ENCODE results near the gene CCDC60.
"Not testable (repeated sequence)": the region's sequence is repeated elsewhere in the genome, so short reads cannot be mapped to it uniquely, and the experiment has no call there.

CCDC60 gene

GRCh38 chr12:119338593-119339363 lies 4.2 kb downstream of the CCDC60 start:
- no peak for DNase-seq (ENCODE audit: low read depth)

DNA sequence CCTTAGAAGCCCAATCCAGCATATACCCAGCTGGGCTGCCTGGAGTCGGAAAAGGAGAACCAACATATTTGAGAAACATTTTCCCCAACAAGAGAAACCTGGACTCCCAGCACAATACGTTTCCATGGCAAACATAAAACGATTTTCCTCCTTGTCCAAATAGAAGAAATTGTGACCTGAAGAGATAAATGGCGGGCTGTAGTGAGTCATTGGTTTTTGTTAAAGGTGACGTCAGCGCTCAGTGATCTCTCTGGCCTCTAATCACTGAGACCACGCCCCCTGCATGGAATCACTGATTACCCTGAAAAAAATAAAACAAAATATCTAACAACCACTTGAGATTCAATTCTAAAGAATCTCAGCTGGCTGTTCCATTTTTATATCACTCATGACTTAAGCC lies 6.0 kb downstream of the CCDC60 start:
- DNase-seq (ENCODE audit: low read depth) = no peak

- DNase-seq (ENCODE audit: low read depth) = no peak
These were observed 6.5 kb downstream of the CCDC60 start for GRCh38 chr12:119341020-119341419.

DNA sequence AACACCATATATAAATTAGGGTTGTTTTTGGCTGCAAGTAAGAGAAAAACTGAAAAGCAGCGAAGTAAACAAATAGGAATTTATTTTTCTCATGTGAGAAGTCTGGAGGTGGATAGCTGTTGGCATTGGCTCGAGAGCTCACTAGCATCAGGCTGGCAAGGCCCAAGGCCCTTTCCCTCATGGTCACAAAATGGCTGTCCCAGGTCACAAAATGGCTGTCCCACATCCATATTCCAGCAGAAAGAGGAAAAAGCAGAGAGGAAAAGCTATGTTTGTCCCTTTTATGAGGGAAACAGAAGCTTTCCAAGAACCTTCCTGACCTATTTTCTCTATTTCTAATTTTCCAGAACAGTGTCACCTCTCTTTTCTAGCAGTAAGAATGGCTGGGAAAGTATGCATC lies 7.5 kb downstream of the CCDC60 start:
- no peak for DNase-seq (ENCODE audit: low read depth)

DNA sequence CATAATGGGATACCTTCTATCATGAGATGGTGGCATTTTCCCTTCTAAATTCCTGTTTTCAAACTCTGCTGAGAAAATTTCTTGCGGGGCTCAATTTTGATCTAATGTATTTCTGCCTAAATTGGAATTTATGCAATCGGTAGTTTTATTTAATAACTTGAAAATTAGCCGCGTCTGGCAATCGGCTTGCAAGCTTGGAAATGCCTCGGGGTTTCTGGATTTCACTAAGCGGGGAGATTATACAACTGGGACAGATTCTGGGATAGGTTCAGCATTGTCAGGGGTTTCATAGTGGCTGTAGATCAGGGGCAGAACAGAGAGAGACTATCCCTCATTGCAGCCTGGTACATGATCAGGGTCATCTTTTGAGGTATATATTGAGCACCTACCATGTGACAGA lies 8.6 kb downstream of the CCDC60 start:
- no peak for DNase-seq (ENCODE audit: low read depth)

DNA sequence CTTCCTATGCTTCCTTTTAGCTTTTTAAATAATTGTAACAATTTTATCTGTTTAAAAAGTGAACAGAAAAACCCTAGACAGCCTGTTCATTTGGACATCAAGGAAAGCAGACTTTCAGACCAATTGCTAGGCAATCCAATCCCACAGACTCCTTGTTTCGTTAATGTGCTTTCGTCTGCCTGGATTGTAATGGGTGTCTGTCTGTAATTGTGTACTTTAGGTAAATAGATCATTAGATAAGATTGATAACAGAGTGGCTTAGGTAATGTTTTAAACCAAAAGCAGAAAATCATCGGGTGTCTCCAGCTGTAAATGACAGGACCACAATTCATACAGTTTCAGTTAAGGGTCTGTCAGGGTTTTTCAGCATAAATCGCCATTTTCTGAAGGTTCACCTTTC lies 19.6 kb downstream of the CCDC60 start:
- DNase-seq (ENCODE audit: low read depth) = no peak

DNA sequence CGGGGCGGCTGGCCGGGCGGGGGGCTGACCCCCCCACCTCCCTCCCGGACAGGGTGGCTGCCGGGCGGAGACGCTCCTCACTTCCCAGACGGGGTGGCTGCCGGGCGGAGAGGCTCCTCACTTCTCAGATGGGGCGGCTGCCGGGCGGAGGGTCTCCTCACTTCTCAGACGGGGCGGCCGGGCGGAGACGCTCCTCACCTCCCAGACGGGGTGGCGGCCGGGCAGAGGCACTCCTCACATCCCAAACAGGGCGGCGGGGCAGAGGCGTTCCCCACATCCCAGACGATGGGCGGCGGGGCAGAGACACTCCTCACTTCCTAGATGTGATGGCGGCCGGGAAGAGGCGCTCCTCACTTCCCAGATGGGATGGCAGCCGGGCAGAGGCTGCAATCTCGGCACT lies 25.8 kb downstream of the CCDC60 start:
- not testable (repeated sequence) for DNase-seq (ENCODE audit: low read depth)

DNA sequence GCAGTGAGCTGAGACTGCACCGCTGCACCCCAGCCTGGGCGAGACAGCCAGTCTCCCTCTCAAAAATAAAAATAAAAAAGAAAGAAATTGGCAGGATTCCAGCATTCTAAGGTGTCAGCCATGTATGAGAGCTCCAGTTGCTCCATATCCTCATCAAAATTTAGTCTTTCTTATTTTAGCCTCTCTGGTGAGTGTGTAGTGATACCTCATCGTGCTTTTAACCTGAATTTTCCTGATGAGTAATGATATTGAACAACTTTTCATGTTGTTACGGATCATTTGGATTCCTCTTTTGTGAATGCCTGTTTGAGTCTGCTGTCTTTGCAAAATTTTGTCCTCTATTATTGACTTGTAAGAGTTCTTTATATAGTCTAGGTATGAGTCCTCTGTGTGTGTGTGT lies 28.5 kb downstream of the CCDC60 start:
- DNase-seq (ENCODE audit: low read depth) = no peak

GRCh38 chr12:119363490-119363889 lies 29.0 kb downstream of the CCDC60 start:
- DNase-seq (ENCODE audit: low read depth) = no peak

DNA sequence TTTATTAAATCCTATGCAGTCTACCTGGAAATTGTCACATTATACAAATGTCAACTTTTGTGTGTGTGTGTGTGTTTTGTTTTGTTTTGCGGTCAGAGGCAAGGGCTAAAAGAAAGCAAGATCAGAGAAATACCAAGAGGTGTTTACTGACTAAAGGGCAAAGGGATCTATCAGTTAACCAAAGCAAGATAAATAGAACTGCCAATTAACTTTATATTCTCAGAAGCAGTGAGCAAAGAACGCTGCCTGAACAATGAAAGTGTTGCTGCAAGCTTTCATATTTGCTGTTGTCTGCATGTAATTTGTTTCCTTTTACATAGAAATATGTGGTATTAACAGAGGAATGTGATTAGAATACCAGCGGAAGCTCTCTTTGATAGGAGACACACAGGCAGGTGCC lies 30.9 kb downstream of the CCDC60 start:
- no peak for DNase-seq (ENCODE audit: low read depth)

DNA sequence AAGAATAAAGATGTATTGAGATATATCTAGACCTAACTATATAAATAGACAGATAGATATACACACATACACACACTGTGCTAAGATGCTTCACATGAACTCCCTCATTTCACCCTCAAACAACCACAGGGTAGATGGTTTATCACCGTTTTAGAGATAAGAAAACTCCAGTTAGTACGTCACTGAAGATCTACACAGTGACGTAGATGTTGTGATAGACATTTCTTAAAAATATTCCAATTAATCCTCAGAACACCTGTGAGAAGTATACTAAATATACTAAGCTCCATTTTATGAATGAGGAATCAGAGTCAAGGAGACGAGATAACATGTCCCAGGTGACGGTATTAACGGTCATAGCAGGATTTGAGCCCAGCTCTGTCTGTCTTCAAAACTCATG lies 31.5 kb downstream of the CCDC60 start:
- no peak for DNase-seq (ENCODE audit: low read depth)

GRCh38 chr12:119369161-119369560 lies 34.6 kb downstream of the CCDC60 start:
- DNase-seq (ENCODE audit: low read depth) = no peak

DNA sequence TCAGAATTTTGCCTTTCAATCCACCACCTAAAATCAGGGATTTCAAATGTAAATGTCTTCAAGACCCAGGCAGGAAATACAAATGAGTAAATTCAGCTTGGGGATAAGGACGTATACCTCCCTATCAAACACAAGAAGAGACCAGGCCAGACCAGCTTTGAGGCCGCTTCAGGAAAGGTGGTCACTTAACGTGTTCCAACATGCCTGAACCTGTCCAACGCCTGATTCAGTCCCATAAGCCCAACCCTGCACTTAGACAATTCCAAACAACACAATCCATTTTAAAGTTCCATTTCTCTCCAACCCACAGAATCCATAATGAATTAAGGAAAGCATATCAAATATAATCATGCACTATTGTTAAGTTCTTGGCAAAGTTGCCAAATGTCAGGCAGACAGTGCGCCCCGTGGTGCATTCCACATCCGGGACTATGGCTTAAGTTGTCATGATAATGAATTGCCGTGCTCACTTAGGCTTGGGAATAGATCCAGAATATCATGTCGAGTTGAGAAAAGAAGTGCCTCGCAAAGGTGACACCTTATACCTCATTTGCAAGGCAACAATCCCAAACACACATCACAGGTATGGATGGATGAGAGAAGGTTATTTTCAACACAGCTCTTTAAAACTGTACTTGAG lies 35.5 kb downstream of the CCDC60 start:
- no peak for DNase-seq (ENCODE audit: low read depth)

DNA sequence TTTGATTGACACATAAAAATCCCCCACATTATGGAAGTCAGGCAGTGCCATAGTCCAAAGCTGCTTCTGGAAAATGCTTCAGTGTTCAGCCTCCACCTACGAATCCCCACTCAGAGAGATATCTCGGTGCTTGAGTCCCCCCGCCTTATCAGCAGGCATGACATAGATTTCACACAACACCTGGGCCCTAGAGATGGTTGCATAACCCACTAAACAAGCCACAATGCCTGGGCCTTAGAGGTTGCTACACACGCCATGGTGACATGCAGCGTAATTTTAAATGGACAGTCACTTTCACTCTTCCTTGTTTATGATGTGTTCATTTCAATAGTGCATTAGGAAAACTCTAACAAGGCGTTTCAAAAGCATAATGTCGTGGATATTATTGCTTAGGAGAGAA lies 38.0 kb downstream of the CCDC60 start:
- DNase-seq (ENCODE audit: low read depth) = no peak

- DNase-seq (ENCODE audit: low read depth) = no peak
These were observed 38.5 kb downstream of the CCDC60 start for GRCh38 chr12:119373001-119373400.

DNA sequence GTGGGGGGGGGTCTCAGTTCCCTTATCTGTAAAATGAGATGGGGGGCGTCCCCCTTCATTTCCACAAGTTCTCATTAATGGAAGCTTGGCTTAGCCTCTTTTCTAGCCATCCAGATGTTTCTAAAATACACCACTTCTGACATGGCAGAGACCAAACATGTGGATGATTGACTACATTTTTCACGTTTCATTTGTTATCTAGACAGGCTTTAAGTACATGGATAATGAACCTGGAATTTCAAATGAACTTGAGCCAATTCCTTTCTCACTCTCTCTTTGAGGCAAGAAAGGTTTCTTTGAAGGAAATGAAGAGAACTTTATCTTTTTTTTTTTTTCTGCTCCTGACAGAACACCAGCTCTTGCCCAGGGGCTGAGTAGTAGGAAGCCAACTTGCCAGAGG lies 39.1 kb downstream of the CCDC60 start:
- no peak for DNase-seq (ENCODE audit: low read depth)

DNA sequence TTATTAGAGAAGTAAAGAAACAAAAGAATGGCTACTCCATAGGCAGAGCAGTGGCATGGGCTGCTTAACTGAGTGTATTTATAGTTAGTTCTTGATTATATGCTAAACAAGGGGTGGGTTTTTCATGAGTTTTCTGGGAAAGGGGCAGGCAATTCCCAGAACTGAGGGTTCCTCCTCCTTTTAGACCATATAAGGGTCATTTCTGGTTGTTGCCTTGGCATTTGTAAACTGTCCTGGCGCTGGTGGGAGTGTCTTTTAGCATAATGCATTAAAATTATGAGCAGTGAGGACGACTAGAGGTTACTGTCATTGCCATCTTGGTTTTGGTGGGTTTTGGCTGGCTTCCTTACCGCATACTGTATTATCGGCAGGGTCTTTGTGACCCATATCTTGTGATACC lies 40.1 kb downstream of the CCDC60 start:
- DNase-seq (ENCODE audit: low read depth) = no peak

DNA sequence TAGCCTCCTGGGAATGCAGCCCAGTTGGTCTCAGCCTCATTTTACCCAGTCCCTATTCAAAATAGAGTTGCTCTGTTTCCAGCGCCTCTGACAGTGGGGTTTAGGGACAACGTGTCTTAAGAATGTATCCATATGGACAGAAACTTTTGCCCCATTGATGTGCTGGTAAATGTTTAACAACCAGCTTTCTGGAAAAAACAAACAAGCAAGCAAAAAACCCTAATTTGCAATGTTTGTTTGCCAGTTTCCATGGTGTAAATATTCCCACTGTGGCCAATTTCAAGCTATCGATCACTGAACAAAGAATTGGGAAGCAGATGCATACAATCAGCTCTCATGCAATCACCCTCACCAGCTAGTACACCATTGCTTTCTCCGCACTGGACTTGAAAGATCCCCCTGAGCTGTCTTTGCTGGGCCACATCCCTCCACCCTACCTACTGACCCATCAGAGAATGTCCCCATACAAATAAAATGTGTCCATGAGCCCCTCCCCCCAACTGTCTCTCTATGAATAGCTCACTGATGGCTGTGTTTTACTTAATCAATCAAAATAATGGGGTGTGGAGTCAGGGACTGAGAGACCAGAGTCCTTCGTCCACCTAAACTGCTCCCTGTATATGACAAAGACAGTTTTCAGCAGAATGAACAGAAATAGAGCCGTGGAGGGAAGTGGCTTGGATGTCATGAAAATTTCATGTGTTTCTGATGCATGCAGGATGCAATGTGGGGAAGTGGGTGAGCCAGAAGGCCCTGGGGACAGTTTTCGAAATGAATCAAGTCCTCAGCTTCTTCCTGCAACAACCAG lies 40.8 kb downstream of the CCDC60 start:
- DNase-seq (ENCODE audit: low read depth) = no peak

GRCh38 chr12:119375883-119376190 lies 41.3 kb downstream of the CCDC60 start:
- no peak for DNase-seq (ENCODE audit: low read depth)

DNA sequence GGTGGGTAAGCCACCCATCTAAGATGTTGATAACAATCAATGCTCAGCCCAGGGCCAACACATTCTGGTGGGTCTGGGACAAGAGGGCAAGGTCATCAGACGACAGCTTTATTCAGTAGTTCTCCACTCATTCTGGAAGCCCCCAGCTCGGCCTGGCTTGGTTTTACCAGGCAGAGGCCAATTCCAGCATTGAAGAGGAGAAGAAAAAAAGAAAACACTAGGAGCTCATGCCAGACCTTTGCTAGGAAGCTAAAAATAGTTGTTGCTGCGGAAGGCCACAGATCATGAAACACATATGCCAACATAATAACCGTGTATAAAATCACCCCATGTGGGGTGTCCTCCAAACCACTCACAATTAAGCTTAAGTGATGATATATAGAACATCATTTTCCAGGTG lies 44.4 kb downstream of the CCDC60 start:
- DNase-seq (ENCODE audit: low read depth) = no peak

DNA sequence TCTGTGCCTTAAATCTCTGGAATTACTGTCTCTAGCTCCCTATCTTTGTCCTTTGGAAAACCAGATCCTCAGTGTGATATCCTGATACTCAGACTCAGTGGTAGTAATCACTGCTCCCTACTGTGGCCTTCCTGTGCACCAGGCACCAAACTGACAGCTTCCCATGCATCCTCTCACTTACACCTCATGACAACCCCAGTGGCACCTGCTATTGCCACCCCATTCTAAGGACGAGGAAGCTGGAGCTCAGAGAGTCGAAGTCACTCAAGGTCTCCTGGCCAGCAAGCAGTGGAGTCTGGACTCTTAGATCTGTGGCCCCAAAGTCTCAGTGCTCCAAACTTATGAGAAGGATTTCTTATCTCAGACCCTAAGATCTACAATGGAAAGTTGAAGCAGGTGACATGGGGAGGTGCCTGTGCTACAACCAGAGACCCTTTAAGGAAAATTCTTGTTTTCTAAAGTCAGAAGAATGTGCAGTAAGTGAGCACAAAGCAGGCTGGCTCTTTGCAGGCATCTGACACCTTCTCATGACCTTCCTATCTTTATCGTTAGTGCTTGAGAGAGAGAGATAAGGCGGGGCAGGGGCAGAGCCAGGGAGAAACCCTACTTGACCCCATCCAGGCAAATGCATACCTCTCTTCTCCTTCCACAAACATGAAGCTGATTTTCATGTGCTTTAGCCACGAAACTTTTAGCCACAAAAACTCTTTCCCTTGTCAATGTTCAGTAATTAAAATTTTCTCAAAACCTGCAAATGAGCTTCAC lies 47.1 kb downstream of the CCDC60 start:
- DNase-seq (ENCODE audit: low read depth) = no peak

DNA sequence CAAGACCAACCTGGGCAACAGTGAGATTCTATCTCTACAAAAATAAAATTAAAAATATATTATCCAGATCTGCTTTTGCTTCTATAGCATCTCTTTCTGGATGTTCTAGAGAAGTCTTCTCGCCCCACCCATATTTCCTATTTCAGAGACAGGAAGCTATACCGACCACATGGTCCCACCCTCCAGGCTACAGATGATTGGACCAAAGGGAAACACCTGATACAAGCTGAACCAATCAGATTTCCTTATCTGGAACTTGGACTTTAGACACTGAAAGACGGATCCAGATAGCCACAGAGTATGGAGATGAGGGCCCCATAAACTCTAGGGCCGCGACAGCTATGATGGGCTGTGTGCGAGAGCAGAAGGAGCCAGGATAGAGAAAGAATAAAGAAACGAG lies 48.7 kb downstream of the CCDC60 start:
- DNase-seq (ENCODE audit: low read depth) = no peak

- DNase-seq (ENCODE audit: low read depth) = no peak
These were observed 49.8 kb downstream of the CCDC60 start for GRCh38 chr12:119384340-119384739.

Measured in iris pigment epithelial cell (primary cell).